BE2C (cell line): ENCODE results near the gene MYH3.

Experiments
- DNase-seq: peaks from one replicate; pipeline ENCODE4 v3.0.0-alpha.2; 2020
- H3K27me3 ChIP-seq: fragments of 250-450 bp; sonication (Bioruptor Pico); 2 replicates; pipeline ENCODE4 v1.5.1; 2020; ENCODE audit warnings: mild to moderate bottlenecking
- H3K36me3 ChIP-seq: fragments of 250-450 bp; sonication (Bioruptor Pico); 2 replicates; pipeline ENCODE4 v1.5.1; 2020; ENCODE audit warnings: mild to moderate bottlenecking
- H3K4me1 ChIP-seq: fragments of 250-450 bp; sonication (Bioruptor Pico); 2 replicates; pipeline ENCODE4 v1.5.1; 2020
- H3K4me3 ChIP-seq: 2 replicates; pipeline ENCODE4 v1.5.1; 2011; ENCODE audit warnings: low read depth, low read length
- H3K9me3 ChIP-seq: fragments of 250-450 bp; sonication (Bioruptor Pico); 2 replicates; pipeline ENCODE4 v1.5.1; 2020
- TF ChIP-seq, protein P1 (sequence below): IDR thresholded peaks from 2 replicates; pipeline ENCODE4 v1.5.1; 2012; ENCODE audit warnings: mild to moderate bottlenecking, low read depth, low read length

Gene MYH3

DNA sequence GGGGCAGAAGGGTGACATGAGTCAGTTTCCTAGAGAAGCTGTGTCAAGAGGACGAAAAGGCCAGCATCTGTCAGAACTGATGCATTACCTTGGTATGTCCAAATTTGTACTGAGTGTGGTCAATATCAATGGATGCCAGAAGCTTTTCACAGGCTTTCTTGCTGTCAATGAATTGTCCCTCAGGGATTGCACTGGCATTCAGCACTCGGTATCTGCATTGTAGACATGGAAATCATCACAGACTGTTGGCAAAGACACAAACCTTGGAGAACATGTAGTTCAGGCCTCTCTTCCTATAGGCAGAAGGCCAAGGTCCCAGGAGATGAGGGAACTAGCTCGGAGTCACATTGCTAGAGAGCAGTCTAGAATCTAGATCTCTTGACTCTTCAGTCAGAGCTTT lies 16.6 kb downstream of the MYH3 start:
- DNase-seq = no peak
- Histone ChIP-seq H3K4me1 (no peaks in the 10 kb centered on the region), H3K36me3 (no peaks in the 10 kb centered on the region), H3K9me3 (no peaks in the 10 kb centered on the region), H3K4me3 (no peak overlapping the region), H3K27me3 (no peaks in the 10 kb centered on the region)
- TF ChIP-seq, protein P1, sequence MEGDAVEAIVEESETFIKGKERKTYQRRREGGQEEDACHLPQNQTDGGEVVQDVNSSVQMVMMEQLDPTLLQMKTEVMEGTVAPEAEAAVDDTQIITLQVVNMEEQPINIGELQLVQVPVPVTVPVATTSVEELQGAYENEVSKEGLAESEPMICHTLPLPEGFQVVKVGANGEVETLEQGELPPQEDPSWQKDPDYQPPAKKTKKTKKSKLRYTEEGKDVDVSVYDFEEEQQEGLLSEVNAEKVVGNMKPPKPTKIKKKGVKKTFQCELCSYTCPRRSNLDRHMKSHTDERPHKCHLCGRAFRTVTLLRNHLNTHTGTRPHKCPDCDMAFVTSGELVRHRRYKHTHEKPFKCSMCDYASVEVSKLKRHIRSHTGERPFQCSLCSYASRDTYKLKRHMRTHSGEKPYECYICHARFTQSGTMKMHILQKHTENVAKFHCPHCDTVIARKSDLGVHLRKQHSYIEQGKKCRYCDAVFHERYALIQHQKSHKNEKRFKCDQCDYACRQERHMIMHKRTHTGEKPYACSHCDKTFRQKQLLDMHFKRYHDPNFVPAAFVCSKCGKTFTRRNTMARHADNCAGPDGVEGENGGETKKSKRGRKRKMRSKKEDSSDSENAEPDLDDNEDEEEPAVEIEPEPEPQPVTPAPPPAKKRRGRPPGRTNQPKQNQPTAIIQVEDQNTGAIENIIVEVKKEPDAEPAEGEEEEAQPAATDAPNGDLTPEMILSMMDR = no peak

- DNase-seq = no peak
- H3K36me3 ChIP-seq = no peaks in the 10 kb centered on the region
- H3K9me3 ChIP-seq = no peaks in the 10 kb centered on the region
- no peak overlapping the region for H3K4me3 ChIP-seq
- TF ChIP-seq, protein P1 = no peak
- H3K27me3 ChIP-seq = no peaks in the 10 kb centered on the region
- no peaks in the 10 kb centered on the region for H3K4me1 ChIP-seq
Measured at GRCh38 chr17:10638151-10638550, 19.0 kb downstream of the MYH3 start.

DNA sequence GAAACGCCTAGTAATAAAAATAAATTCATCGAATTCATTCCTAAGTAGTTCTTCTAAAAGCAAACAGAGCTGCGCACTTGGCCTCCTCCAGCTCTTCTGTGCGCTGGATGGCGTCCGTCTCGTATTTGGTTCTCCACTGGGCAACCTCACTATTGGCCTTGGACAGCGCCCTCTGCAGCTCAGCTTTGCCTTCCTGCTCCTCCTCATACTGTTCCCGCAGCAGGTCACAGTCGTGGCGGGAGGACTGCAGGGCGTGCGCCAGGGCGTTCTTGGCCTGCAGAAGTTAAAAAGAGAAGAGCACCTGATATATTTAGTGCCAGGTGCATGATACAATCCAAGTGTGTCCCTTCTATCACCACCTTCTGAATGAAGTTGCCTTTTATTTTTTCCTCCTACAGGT lies 21.8 kb downstream of the MYH3 start:
- Histone ChIP-seq H3K4me1 (no peaks in the 10 kb centered on the region), H3K9me3 (no peaks in the 10 kb centered on the region), H3K36me3 (no peaks in the 10 kb centered on the region), H3K27me3 (no peaks in the 10 kb centered on the region), H3K4me3 (no peak overlapping the region)
- no peak for DNase-seq
- TF ChIP-seq, protein P1 = no peak

GRCh38 chr17:10633738-10634379 lies 23.2 kb downstream of the MYH3 start:
- no peaks in the 10 kb centered on the region for H3K36me3 ChIP-seq
- H3K9me3 ChIP-seq = no peaks in the 10 kb centered on the region
- H3K4me3 ChIP-seq = no peak overlapping the region
- DNase-seq = no peak
- H3K4me1 ChIP-seq = no peaks in the 10 kb centered on the region
- TF ChIP-seq, protein P1 = no peak
- H3K27me3 ChIP-seq = no peaks in the 10 kb centered on the region

DNA sequence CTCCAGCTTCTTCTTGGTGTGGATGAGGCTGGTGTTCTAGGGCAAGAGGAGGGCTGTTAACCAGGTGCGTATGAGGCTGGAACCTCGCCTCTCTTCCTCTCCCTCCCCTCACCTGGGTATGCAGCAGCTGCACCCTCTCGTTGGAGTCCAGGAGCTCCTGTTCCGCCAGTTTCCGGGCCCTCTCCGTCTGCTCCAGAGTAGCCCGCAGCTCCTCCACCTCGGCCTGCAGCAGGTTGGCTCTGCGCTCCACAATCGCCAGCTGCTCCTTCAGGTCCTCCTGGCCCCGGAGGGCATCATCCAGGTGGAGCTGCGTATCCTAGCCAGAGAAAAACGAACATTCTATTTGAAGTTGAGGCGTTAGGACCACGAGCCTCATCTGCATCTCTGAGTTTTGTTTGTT lies 25.4 kb downstream of the MYH3 start:
- Histone ChIP-seq H3K27me3 (no peaks in the 10 kb centered on the region), H3K4me3 (no peak overlapping the region), H3K36me3 (no peaks in the 10 kb centered on the region), H3K4me1 (no peaks in the 10 kb centered on the region), H3K9me3 (no peaks in the 10 kb centered on the region)
- TF ChIP-seq, protein P1 = no peak
- DNase-seq = no peak

- H3K36me3 ChIP-seq = no peaks in the 10 kb centered on the region
- TF ChIP-seq, protein P1 = peak; percentile 63
- no peak overlapping the region for H3K4me3 ChIP-seq
- peak; percentile 23 for DNase-seq
- H3K4me1 ChIP-seq = no peaks in the 10 kb centered on the region
- no peaks in the 10 kb centered on the region for H3K9me3 ChIP-seq
- H3K27me3 ChIP-seq = no peaks in the 10 kb centered on the region
Measured at GRCh38 chr17:10631048-10631700, 25.9 kb downstream of the MYH3 start.
